GM21717 (cell line): ENCODE measurements around the gene WNK1.
"Not testable (repeated sequence)": the region's sequence is repeated elsewhere in the genome, so short reads cannot be mapped to it uniquely, and the experiment has no call there.

Experiments used
- ATAC-seq: cut with Tn5 transposase; IDR thresholded peaks from one replicate; pipeline ENCODE4 v1.9.1; 2021; ENCODE audit warnings: mild to moderate bottlenecking, moderate library complexity; ENCODE audit not compliant: unreplicated experiment

The WNK1 gene

DNA sequence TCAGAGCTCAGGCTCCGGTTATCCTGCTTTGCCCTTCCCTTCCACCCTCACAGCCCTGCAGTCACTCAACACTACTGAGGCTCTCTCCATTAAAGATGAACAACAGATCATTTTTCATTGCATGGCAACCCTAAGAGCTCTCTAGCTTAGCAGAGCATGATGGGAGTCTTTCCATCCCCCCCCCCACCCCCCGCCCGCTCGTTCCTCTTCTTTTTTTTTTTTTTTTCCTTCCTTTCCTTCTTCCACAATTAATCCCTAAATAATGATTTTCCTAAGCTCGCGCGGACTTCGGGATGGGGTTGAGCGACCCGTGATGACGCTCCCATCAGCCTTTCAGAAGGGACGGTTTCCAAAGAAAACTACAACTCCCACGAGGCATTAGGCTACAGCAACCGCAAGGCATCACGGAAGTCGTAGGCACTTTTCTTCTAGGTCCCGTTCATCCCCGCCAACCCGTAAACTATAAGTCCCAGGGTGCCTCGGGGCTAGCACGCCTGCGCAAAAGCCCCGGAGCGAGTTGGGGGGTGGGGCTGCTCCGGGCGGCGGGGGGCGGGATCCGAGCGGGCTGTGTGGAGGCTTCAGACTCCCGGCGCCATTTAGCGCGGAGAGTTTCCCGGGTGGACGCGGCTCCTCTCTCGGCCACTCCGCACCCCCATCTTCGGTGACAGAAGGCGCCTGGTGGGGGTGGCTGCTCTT, at the start of gene WNK1:
Gene WNK1, plus strand, starts transcription at position 581 of the 696 bp plus-strand sequence. CDS start 987 bp downstream, outside the sequence.
- ATAC-seq, result peak; percentile 46

DNA sequence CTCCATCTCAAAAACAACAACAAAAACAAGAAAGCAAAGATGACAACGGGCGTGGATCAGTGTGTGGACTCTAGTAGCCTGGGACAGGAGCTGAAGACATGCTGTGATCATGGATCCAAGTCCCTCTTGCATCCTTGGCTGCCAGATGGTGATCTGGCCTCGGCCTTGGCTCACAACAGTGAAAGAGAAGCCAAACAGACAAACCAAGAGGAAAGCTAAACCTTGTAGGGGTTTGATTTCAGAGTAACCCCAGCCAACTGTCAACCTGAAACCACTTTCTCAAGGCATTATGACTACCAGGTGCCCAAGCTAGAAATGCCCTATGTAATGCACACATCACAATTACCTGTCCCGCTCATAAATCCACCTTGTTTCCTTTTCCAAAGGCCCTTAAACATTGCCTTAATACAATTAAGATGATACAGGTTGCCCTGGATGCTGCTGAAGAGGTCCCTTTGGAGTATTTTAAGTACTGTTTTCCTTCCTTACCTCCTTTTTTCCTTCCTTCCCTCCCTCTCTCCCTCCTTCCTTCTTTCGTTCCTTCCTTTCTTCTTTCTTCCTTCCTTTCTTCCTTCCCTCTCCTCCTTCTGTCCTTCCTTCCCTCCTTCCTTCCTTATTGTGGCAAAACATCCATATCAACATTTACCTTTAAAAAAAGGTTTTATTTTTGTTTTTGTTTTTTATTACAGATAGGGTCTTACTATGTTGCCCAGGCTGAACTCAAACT, 47.7 kb upstream of the WNK1 start:
- no peak for ATAC-seq

DNA sequence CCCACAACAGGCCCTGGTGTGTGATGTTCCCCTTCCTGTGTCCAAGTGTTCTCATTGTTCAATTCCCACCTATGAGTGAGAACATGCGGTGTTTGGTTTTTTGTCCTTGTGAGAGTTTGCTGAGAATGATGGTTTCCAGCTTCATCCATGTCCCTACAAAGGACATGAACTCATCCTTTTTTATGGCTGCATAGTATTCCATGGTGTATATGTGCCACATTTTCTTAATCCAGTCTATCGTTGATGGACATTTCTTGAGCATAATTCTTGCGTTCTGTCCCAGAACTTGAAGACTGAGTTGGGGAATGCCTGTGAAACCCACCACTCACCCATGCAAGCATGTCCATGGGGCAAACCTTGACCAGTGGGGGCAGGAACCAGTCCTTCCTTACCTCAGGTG, 44.3 kb upstream of the WNK1 start:
- not testable (repeated sequence) for ATAC-seq

DNA sequence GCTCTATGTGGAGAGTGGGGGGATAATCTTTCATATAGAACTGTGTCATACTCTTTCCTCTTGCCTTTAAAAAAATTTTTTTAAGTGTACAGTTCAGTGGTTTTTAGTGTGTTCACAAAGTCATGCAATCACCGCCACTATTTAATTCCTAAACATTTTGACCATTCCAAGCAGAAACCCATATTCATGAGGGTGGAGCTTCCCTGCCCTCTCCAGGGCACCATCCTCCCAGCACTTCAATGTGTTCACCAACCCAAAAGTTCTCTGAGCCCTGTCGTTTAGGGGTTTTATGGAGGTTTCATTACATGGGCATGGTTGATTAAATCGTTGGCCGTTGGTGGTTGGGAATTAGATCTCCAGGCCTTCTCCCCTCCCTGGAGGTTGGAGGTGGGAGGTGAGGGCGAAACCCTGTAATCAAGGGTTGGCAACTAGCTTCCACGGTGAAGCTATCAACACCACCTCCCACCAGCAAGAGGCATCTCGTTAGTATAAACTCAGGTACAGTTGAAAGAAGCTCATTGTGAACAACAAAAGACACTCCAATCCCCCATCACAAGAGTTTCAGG, 42.8 kb upstream of the WNK1 start:
- ATAC-seq, result no peak

DNA sequence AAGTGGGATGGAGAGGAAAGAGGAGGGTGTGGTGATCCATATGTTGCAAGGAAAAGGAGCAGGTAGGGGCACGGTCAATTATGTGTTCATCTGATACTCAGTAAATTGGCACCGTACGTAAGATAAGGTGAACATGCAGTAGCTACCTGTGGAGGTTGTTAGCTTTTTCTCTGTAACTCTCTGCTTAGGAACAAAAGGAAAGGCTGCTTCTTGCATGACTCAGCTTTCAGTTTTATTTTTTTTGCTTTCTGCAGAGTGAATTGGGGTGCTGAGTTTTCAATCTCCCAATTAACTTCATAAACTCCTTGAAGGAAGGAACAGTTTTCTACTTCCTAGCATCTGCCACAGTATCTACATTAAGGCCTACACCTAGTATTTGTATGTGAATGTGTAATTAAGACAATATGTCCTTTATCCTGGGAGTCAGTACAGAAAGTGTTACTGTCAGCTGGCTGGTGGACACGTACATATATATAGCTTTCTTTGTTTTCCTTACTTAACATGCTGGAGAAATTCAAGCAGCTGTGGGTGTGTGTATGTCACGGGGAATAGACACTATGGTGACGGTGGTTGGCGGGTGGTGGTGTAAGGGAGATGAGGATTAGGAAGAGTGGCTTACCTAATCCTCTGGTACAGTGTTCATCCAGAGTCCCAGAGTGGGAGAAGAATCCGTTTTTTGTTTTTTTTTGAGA, 40.1 kb upstream of the WNK1 start:
- ATAC-seq, result no peak

DNA sequence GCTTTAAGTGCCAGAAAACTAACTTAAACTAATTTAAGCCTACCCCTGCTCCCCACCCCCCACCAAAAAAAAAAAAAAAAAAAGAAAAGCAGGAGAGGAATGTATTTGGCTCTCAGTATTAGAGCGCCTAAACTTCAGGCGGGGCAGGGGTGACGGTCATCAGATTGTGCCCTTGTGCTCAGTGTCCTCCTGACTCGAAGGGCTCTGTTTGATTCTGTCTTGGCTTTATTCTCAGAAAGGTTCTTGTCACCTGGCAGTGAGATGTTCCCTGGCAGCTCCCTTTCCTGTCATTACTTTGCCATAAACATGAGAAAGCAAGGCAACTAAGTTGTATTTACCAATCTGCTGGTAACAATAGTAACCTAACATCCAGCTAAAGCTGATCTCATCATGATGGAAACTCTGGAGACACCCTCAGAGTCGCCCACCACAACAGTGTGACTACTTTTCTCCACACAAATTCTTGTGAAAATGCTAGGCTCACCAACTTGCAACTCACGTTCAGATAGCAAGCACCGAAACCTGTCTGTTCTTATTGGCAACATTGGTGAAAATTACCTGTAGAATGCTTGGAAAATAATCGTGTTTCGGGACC, 39.0 kb upstream of the WNK1 start:
- no peak for ATAC-seq

DNA sequence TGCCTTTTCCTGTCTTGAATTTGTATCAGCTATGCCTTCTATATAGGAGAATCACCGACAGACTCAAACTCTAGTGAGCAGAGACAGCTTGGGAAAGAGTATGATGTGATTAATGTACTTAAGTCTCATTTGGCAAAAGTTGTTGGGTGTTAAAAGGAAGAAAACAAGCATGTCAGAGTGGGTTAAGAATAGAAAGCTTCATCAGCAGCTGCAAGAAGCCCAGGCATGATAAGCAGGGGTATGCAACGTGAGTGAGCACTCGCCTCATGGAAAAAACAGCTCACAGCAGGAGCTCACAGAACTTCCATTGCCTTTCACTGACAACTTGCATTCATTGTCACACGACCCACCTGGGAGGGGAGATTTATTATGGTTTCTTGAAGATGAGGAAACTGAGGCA, 35.9 kb upstream of the WNK1 start:
- ATAC-seq, result no peak

DNA sequence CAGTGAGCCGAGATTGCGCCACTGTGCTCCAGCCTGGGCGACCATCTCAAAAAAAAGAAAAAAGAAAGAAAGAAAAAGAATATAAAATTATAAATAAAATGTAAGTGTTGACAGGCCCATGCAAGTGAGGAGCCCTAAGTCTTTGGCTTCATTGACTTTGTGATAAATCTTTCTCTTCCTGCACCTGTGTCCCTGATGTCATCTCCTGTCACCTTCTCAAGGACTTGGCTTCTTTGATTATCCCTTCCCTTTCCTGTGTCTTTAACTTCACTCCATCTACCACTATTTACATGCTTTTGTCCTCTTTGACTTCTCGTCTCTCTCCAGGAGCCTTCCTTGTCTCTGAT, 33.6 kb upstream of the WNK1 start:
- ATAC-seq, result no peak

DNA sequence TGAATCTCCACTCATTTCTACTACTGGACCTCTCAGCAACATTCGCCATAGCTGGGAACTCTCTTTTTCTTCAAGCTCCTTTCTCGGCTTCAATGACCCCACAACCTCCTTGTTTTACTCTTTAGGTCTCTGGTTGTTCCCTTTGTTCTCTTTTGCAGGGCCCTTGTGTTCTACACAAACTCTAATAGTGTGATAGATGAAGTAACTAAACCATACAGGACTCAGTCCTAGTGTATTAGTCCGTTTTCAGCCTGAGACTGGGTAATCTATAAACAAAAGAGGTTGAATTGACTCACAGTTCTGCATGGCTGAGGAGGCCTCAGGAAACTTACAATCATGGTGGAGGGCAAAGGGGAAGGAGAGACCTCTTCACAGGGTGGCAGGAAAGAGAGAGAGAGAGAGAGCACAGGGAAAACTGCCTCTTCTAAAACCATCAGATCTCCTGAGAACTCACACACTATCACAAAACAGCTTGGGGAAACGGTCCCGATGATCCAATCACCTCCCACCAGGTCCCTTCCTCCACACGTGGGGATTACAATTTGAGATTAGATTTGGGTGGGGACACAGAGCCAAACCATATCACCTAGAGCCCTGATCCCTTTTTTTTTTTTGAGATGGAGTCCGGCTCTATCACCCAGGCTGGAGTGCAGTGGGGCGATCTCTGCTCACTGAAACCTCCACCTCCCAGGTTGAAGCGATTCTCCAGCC, 32.0 kb upstream of the WNK1 start:
- ATAC-seq, result no peak

DNA sequence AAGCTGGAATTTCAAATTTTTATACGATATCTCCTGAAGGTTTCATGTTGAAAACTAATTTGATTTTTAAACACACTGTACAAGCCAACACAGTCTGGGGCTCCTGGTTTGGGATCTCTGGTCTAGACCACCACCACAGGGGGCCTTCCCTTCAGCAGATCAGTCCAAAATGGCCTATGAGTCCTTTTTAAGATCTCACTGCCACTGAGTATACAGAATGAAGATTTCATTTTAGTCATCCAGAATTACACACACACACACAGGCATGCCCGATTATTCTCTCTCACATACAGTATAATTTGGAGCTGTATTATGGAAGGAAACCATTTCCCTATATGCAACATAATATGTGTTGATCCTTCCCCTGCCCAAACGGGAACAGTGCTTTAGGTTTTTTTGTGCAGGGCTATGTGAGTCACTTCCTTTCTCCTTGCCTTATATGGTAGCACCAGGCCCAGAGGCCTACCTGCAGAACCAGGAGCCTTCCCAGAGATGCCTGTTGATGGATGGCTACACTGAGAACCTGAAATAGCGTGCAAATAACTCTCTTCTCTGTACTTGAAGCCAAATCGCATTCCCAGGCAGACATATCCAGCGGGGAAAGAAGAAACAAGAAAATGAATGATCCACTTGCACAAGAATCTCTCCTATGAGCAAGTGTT, 28.1 kb upstream of the WNK1 start:
- ATAC-seq, result no peak

DNA sequence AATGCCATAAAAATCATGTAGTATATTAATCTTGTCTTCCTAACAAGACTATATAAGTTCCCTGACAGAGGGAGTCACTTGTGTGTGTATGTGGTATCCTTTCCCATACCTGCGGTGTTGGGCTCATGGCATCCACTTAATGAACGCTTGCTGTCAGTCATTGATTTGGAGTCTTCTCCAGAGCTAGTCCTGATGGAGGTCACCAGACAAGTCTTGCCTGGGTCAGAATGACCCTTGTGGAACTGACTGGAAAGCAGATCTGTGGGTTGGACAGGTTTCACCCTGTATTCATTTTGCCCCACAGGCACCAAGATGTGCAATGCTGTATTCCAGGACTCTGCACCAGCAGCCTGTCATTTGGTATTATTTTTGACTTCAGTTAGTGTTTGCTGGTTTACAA, 27.3 kb upstream of the WNK1 start:
- no peak for ATAC-seq

DNA sequence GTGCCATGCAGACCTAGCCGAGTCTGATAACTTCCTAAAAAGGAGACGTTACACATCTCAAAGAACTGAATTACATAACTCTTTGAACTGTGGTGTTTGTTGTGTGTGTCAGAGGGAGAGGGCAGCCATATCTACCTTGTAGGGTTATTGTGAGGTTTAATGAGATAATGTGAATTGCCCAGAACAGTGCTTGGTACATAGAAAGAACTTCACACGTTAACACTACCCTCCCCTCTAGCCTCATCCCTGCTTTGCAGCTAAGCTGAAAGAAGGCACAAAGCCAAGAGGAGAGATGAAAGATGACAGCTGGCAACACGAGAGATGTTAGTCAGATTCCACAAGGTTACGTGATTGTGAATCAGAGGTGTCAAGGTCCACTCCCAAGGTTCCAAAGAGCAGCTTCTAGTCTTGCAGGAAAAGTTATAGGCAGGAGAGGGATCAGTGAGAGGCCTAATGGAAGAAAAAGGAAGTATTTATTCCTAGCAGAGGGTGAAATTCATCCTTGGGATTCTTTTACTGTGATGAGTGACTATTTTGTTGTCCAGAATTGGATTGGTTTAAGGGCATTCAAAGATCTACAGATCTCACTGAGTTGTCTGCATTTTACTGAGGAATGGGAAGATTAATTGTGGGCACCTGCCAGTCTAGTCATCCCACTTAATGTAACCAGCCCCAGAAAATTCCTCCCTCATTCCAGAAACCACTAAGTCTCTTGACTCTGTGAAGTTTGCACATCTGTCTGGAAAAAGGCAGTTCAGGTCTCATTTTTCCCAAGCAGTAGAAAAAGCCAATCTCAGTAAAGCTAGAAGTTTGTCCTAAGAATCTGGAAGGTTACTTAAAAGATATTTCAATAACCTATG, 25.9 kb upstream of the WNK1 start:
- ATAC-seq, result no peak

DNA sequence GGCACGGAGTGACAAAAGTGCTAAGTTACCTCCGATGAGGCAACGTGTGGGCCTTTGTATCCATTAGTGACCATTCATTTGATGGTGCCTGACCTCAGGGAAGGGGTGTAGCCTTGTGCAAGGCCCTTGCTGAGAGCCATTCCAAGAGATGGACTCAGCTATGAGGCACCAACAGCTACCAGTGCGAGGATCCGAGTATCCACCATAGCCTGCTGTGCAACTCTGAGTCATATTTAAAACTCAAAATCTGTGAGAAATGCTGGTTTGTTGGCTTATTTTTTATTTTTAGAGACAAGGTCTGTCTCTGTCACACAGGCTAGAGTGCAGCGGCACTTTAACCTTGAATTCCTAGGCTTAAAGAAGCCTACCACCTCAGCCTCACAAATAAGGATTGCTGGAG, 25.1 kb upstream of the WNK1 start:
- ATAC-seq, result no peak

DNA sequence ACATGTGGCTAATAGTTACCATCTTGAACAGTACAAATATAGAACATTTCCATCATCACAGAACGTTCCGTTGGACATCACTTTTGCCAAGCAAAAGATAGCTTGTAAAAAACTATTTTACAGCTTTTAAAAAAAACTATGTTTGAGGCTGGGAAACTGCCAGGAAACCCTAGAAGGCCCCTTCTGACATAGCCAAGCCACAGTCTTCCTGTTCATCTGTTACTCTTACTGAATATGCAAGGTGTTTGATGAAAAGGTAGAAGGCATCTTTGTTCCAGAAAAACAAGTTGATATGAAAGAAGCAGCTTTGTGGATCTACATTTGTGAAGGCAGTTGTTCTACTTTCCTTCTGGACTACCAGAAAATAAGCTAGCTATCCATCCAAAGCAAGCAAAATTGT, 23.6 kb upstream of the WNK1 start:
- no peak for ATAC-seq

DNA sequence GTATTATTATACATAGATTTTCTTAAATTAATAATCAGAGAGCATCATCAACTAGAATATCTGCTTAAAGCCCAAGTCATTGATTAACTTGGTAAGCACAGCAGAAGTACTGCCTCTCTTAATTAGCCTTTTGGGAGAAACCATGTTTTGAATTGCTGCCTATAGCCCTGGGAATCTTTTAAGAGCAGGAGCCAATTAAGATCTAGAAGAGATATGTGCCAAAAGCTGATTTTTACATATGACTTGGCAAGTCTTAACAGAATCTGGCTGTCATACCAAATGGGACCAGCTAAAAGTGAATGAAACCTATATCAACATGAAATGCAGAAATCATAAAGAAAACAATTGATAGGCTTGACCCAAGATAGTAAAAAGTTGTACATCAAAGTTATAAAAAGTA, 23.2 kb upstream of the WNK1 start:
- no peak for ATAC-seq

DNA sequence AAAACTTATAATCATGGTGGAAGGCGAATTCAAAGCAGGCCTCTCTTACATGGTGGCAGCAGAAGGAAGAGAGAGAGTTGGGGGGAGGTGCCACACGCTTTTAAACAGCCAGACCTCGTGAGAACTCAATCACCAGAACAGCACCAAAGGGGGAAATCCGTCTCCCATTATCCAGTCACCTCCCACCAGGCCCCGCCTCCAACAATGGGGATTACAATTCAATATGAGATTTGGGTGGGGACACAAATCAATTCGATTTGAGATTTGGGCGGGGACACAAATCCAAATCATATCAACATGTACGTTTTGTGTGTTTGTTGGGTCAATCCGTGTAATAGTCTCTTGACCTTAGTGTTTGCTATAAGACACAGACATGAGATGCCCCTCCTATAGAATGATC, 21.8 kb upstream of the WNK1 start:
- no peak for ATAC-seq

DNA sequence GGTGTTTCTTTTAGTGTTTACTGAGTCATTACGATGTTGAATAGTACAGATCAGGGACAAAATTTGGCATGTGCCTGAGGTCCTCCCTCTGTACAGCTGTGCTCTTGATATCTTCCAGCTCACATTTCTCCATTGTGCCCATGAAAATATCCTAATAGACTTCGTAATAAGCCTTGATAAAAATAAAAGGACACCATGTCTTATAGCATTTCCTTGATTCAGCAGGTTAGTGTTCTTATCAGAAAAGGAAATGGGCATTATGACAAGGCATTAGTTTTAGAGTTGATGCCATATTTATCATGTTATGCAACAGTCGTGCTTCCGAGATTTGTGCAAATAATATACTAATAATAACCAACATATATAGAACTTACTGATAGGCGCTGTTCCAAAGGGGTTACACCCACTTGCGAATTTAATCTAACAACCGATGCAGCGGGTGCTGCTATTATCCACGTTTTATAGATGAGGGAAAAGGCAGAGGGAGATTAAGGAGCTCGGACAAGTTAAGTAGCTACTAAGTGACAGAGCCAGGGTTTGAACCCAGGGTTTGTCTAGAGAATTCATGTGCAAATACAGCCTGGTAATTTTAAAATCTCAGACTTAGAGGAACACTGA, 15.1 kb upstream of the WNK1 start:
- no peak for ATAC-seq

DNA sequence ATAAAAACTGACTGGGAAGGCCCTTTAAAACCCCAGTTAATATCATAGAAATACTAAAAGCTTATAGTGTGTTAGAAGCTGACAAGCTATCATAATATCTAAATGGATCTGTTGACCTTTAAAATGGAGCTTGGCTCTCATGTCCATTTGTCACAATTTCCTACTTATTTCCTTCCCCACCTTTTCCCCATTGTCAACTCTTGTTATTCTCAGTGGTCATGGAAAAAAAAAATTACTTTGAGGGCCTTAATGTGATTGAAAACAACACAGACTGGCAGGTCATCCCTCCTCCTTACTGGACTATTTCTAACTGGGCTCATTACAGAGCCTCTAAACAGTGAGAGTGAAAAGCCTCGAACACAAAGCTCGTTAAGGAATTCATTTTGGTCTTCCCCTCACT, 13.7 kb upstream of the WNK1 start:
- no peak for ATAC-seq

DNA sequence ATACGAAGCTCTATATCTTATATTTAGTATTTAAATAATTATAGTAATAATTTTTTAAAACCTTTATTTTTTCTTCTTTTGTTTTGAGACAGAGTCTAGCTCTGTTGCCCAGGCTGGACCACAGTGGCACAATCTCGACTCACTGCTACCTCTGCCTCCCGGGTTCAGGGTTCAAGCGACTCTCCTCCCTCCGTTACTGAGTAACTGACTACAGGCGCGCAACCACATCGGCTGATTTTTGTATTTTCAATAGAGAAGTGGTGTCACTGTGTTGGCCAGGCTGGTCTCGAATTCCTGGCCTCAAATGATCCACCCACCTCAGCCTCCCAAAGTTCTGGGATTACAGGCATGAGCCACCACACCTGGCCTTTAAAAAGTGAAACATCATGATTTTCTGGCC, 13.0 kb upstream of the WNK1 start:
- no peak for ATAC-seq
